ENCODE measurements around the gene PMPCA.

Gene PMPCA

GRCh38 chr9:136453326-136453725 lies 42.9 kb downstream of the PMPCA start:
- DNase-seq (ENCODE audit: low read depth in 4 of 4, low spot score in 1 of 4) = no peak

DNA sequence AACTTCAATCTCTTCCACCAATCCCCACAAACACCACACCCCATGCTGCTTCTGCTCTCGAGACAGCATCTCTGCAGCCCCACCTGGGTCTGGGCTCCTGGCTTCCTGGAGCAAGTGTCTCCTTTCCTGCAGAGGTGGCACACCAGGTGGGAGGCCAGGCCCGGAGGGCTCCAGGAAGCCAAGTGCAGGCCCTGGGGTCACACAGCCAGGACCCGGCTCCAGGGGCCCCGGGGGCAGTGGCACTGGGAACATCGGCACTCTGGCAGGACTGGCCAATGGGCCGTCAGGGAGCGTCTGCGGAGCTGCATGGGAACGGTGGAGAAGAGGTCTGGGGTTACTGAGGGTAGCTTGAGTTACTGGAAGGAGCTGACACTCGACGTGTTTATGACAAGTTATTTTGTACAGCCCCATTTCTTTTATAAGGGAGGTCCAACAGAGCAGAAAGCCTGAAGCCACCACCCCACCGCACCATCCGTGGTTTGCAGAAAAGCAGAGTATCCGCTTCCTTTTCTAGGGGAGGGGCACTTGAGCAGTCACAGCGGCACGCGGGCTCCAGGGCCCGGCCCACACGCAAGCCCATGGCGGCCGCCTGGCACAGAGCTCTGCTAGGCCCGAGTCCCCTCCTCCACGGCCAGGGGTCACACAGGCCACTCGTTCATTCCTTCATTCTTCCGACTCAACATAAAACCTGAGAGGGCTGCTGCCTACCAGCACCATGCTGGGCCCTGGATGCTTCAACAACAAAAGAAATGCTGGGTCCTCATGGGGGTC lies 43.8 kb downstream of the PMPCA start:
- DNase-seq (ENCODE audit: low read depth in 4 of 4, low spot score in 1 of 4) = no peak

- no peak for DNase-seq (ENCODE audit: low read depth in 4 of 4, low spot score in 1 of 4)
Observed at GRCh38 chr9:136455043-136456002, 44.9 kb downstream of the PMPCA start.

GRCh38 chr9:136456258-136456657 lies 45.8 kb downstream of the PMPCA start:
- no peak for DNase-seq (ENCODE audit: low read depth in 4 of 4, low spot score in 1 of 4)

DNA sequence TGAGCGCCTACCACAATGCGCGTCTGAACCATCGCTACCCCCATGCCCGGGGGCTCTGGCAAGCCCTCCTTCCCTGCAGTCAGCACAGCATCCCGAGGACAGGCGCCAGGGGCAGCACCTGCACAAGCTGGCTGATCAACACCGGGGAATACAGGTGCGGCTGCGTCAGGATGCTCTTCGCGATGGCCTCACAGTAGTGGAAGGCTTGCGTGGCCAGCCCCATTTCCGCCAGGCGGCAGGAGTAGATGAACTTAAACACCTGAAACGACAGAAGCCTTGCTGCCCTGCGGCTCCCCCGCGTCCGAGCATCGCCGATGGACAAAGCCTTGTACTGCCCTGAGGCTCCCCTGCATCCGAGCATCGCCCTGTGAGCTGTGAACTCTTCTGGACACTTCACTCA lies 46.9 kb downstream of the PMPCA start:
- no peak for DNase-seq (ENCODE audit: low read depth in 4 of 4, low spot score in 1 of 4)

- no peak for DNase-seq (ENCODE audit: low read depth in 4 of 4, low spot score in 1 of 4)
Observed at GRCh38 chr9:136459425-136459824, 49.0 kb downstream of the PMPCA start.

- no peak for DNase-seq (ENCODE audit: low read depth in 4 of 4, low spot score in 1 of 4)
Observed at GRCh38 chr9:136460772-136461325, 50.4 kb downstream of the PMPCA start.

DNA sequence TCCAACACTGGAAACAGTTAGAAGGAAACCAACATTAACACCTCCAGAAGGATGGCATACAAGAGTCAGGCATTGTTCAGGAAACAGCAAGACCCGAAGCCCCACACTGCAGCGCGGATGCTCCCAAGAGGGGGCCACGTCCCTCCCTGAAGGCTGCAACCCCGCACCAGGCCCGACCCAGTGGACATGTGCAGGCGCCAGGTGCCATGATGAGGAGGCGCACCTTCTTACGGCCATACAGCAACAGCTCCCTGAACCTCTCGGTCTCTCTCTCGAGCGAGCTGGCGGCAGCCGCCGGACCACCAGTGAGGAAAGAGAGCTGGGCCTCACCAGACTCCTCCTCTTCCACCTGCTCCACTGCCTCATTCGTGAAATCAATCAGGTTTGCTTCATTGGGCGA lies 52.2 kb downstream of the PMPCA start:
- no peak for DNase-seq (ENCODE audit: low read depth in 4 of 4, low spot score in 1 of 4)

DNA sequence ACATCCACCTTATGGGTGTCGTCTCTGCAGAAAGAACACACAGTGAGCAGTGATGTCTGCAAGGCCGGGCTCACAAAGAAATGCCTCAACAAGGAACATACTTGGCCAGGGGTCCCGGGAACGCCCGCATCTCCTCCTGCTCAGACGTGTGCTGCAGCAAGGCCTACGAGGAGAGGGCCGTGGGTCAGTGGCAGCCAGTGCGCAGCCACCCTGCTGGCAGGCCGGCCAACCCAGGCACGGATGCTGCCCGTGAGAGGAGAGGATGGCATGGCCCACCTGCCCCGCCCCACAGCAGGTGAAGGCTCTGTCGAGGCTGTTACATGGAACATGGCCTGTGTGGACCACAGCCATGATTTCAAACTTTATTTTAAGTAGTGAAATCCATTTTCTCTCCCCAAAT lies 53.1 kb downstream of the PMPCA start:
- no peak for DNase-seq (ENCODE audit: low read depth in 4 of 4, low spot score in 1 of 4)

GRCh38 chr9:136464241-136464640 lies 53.8 kb downstream of the PMPCA start:
- no peak for DNase-seq (ENCODE audit: low read depth in 4 of 4, low spot score in 1 of 4)

DNA sequence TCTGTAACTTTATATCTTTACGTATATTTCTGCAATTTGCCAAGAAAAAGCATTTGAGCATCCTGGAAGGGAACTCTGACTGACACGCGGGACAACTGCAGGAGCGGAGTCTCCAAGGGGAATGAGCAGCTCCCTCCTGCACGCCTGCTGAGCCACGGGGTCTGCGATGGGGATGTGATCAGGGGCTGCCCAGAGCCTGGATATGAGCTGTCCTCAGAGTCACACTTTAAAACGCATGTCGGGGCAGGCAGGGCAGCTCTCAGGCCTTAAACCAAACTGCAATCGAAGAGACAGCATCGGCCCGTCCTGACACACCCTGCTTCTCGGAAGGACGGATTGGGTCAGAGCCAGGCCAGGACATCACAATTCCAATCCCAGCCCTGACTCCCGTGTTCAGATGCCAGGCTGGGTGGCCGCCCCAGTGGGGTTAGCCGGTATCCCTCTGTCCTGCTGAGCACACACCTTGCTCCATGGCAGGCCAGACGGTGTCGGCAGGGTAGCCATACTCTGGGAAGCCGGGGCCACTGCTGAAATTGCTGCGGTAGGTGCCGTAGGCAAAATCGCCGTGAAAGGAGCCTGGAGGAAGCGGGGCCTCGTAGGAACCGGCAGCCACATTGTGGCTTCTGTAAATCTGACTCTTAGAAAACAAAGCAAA lies 55.2 kb downstream of the PMPCA start:
- DNase-seq (ENCODE audit: low read depth in 4 of 4, low spot score in 1 of 4) = no peak

DNA sequence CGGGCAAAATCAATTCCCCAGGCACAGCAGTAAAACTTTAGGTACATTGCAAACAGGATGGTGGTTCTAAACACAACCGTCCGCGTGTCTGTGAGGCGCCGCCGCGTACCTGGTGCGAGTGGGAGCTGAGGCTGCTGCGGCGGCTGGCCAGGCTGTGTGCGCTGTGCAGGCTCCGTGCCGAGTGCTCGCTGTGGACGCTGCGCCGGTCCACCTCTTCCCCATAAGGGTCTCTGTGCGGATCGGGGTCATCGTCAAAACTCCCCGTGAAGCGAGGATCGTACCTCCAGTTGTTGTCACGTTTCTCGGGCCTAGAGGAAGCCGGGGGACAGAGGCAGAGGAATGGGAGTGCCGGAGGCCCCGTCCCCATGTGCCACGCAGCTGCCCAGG lies 55.7 kb downstream of the PMPCA start:
- no peak for DNase-seq (ENCODE audit: low read depth in 4 of 4, low spot score in 1 of 4)

DNA sequence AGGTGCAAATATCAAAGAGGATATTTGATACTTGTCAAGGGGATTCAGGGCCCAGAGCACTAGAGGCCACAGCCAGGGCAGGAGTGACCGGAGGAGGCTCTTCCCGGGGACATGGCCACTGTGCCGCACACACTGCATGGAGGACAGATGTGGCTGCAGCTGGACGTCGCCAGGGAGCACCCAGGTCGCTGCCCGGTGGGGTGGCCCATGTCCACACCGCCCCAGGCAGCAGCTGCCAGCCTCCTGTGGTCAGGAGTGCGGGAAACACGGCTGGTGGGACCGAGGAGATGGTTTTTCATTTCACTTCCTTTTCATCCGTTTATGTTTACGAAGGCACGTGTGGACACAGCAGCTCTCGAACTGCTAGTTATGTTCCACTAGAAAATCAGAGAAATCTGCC lies 57.3 kb downstream of the PMPCA start:
- DNase-seq (ENCODE audit: low read depth in 4 of 4, low spot score in 1 of 4) = no peak

- DNase-seq (ENCODE audit: low read depth in 4 of 4, low spot score in 1 of 4) = no peak
Observed at GRCh38 chr9:136470356-136470755, 59.9 kb downstream of the PMPCA start.

DNA sequence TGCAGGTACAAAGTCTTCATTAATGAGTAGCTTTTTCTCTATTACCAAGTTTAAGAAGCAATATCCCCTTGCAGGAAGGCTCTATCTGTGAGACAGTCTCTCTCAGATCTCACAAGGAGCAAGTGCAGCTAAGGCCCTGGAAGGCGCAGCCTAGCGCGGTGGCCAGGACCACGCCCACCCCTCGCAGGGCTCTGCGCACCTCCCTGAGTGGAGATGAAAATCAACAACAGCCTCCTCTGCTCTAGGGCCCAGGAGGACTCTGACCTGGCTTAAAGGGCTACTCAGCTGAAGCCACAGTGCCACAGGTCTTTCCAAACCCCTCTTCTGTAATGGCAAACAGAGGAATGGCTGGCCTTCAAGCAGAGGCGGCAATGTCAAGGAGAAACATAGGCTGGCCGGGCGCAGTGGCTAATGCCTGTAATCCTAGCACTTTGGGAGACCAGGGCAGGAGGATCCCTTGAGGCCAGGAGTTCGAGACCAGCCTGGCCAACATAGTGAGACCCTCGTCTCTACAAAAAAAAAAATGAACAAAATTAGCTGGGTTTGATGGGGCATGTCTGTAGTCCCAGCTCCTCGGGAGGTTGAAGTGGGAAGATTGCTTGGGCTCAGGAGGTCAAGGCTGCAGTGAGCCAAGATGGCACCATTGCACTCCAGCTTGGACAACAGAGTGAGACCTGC lies 60.5 kb downstream of the PMPCA start:
- DNase-seq (ENCODE audit: low read depth in 4 of 4, low spot score in 1 of 4) = no peak

GRCh38 chr9:136471802-136472487 lies 61.5 kb downstream of the PMPCA start:
- no peak for DNase-seq (ENCODE audit: low read depth in 4 of 4, low spot score in 1 of 4)

GRCh38 chr9:136472640-136473353 lies 62.3 kb downstream of the PMPCA start:
- no peak for DNase-seq (ENCODE audit: low read depth in 4 of 4, low spot score in 1 of 4)

DNA sequence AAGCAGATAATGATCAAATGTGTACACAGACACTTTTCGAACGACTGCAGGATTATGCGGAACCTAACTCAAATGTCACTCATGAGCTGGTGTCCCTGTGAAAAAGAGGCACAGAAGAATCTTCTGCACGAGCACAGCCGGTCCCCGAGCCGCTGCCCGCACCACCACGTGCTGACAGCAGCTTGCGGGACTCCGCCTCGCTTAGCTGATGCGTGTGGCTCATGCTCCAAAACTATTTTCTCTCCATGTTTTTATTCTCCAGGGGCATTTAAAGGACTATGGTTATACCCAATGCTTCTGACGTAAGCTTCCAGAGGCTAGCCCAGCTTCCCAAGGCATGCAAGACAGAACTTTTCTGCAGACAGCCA lies 62.9 kb downstream of the PMPCA start:
- DNase-seq (ENCODE audit: low read depth in 4 of 4, low spot score in 1 of 4) = no peak
